Measurements from ENCODE around the gene TREML2.

- TF ChIP-seq TAF7 (optimal IDR thresholded peaks at IDR 0.05; ENCODE audit: borderline replicate concordance, low read depth, low read length) (no peak), JUN (IDR thresholded peaks at IDR 0.05; ENCODE audit: low read depth, low read length) (no peak), CTCF (IDR thresholded peaks at IDR 0.05; ENCODE audit: control extremely low read depth in 1 of 3, insufficient read depth in 1 of 3, low read depth in 1 of 3, low read length in 3 of 3) (no peak), ASH2L (IDR thresholded peaks at IDR 0.05; ENCODE audit: low read length) (no peak), POLR2A (IDR thresholded peaks at IDR 0.05; ENCODE audit: control extremely low read depth in 1 of 2, low read depth in 2 of 2, low read length in 2 of 2) (no peak), MAFK (IDR thresholded peaks at IDR 0.05; ENCODE audit: low read depth, low read length) (no peak), TEAD4 (IDR thresholded peaks at IDR 0.05; ENCODE audit: low read depth, low read length) (no peak)
Observed at GRCh38 chr6:41208439-41209106, 7.6 kb upstream of the TREML2 start.
